Measurements from ENCODE around the gene NAB2.
"Not testable (repeated sequence)": the region's sequence is repeated elsewhere in the genome, so short reads cannot be mapped to it uniquely, and the experiment has no call there.

The NAB2 gene

DNA sequence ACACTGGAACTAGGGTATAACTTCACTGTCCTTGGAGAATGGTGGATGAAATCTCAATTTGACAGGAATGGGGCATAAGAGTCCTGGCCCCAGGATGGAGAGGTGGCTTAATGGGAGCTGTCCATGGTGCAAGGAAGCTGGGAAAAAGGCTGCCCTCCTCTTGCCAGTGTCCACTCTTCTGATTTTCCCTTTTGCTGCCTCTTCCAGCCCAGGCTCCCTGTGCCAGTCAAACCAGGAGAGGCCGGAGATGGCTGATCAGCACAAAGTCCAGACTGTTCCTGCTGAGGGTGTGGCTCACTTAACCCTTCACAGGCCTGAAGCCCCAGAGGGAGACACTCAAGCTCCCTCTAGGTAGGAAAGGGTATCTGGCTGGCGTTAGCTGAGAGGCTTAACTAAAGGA is 39.0 kb upstream of the NAB2 start, which contains the start of gene MYO1A:
MYO1A (minus strand) TSS at position 240 of the 400 bp plus-strand sequence. CDS start 1,806 bp downstream, outside the sequence.
- in situ Hi-C loops (cut with HindIII; ENCODE audit: low pct_unique_long_range_greater_than_20kb, low sequenced_read_pairs) = no loop called here
- DNase-seq (ENCODE audit: low read depth in 1 of 2, low spot score in 1 of 2) = peak; percentile 36 to 59

DNA sequence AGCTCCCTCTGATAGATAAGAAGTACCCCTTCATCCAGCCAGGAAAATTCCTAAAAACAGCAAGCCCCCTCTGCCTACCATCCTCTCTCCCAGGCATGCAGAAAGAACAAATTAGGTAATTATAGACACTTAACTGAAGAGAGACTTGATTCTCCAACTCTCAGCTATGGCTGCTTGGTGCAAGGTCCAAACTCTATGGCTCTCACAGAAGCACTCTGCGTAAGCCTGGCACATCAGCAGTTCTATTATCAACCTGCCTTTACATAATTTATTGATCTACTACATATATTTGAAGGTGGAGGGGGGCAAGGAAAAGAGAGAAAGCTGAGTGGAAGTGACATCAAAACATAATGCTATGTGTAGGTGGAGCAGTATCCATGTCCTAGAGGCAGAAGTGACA is 37.9 kb upstream of the NAB2 start:
- in situ Hi-C loops (cut with HindIII; ENCODE audit: low pct_unique_long_range_greater_than_20kb, low sequenced_read_pairs) = no loop called here
- no peak for TF ChIP-seq JUND (IDR thresholded peaks at IDR 0.05; ENCODE audit: low read depth)
- no peak for DNase-seq (ENCODE audit: low read depth in 1 of 2, low spot score in 1 of 2)

More for the DNA sequence above, 39.0 kb upstream of the NAB2 start, which contains the start of gene MYO1A:
- no peak for TF ChIP-seq JUND (IDR thresholded peaks at IDR 0.05; ENCODE audit: low read depth)

DNA sequence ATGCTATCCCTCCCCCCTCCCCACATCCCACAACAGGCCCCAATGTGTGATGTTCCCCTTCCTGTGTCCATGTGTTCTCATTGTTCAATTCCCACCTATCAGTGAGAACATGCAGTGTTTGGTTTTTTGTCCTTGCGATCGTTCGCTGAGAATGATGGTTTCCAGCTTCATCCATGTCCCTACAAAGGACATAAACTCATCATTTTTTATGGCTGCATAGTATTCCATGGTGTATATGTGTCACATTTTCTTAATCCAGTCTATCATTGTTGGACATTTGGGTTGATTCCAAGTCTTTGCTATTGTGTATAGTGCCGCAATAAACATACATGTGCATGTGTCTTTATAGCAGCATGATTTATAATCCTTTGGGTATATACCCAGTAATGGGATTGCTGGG is 35.8 kb upstream of the NAB2 start:
- in situ Hi-C loops (cut with HindIII; ENCODE audit: low pct_unique_long_range_greater_than_20kb, low sequenced_read_pairs) = not testable (repeated sequence)

DNA sequence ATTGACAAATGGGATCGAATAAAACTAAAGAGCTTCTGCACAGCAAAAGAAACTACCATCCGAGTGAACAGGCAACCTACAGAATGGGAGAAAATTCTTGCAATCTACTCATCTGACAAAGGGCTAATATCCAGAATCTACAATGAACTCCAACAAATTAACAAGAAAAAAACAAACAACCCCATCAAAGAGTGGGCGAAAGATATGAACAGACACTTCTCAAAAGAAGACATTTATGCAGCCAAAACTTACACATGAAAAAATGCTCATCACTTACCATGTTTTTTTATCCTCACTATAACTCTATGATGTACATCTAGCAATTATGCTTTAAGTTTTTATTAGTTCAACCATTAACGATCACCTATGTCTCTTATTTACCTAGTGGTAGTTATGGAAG is 35.0 kb upstream of the NAB2 start:
- in situ Hi-C loops (cut with HindIII; ENCODE audit: low pct_unique_long_range_greater_than_20kb, low sequenced_read_pairs) = not testable (repeated sequence)

More for the DNA sequence above, 35.8 kb upstream of the NAB2 start:
- not testable (repeated sequence) for DNase-seq (ENCODE audit: low read depth in 1 of 2, low spot score in 1 of 2)

DNA sequence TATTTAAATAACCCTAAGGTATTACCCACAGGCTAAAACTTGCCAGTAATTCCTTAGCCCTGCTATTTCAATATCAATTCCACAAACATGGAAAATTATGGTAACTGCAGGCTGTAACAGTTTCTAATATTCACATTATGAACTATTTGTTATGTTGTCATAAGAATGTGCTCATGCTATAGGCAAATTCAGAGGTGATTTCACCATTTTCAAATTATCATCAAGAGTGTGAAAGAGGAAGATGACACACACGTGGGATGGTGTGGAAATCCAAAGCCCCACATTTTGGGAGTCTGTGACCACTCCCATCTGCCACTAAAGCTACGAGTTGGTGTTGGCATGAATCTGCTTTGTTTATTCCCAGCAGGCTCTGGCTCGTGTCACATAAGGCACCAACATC is 33.1 kb upstream of the NAB2 start:
- no peak for DNase-seq (ENCODE audit: low read depth in 1 of 2, low spot score in 1 of 2)
- TF ChIP-seq JUND (IDR thresholded peaks at IDR 0.05; ENCODE audit: low read depth) = no peak
- in situ Hi-C loops (cut with HindIII; ENCODE audit: low pct_unique_long_range_greater_than_20kb, low sequenced_read_pairs) = no loop called here

More for the DNA sequence above, 35.0 kb upstream of the NAB2 start:
- not testable (repeated sequence) for DNase-seq (ENCODE audit: low read depth in 1 of 2, low spot score in 1 of 2)

DNA sequence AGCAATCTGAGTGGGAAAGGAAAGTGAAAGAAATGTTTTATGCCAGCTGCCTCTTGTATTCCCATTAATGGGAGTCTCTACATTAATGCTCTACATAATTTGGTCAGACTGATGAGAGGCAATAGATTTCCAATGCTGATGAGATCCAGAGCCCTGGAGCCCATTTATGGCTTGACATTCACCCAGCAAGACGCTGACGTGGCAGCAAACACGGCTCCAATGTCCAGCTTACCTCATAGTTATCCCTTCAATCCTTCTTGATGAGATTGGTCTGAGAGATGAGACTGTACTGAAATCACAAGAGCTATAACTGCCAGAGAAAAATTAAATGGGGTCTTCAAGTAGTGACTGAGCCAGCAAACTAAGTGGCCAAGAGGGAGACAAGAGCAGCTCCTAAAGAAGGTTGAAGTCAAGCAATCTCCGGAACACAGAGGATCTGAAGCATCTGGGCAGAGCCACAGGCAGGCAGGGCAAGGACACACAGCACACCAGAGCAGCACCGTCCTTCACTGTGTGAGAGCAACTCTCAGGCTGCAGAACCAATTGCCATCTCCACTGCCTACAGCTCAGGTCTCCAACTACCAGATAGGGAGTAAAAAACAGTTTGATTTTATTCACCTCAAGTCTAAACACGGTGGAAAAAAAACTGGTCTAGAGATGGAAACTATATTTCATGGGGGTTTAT is 31.7 kb upstream of the NAB2 start:
- in situ Hi-C loops (cut with HindIII; ENCODE audit: low pct_unique_long_range_greater_than_20kb, low sequenced_read_pairs) = no loop called here

DNA sequence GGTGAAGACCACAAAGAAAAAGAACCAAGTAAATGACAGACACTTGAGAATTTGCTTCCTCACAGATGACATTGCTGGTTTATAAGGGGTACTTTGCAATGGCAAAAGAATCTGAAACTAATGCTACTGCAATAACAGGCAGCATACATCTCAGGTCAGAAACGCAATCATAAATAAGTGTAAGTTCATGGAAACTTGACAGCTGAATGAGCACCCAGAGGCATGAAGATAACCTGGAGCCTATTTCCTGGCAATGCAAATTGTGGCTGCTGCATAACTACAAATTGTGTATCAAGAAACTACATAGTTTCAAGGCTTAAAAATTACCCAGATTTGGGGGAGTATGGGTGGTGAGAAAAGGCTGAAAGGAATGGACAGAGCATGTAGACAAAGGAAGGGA is 30.5 kb upstream of the NAB2 start:
- no peak for DNase-seq (ENCODE audit: low read depth in 1 of 2, low spot score in 1 of 2)
- TF ChIP-seq JUND (IDR thresholded peaks at IDR 0.05; ENCODE audit: low read depth) = no peak
- in situ Hi-C loops (cut with HindIII; ENCODE audit: low pct_unique_long_range_greater_than_20kb, low sequenced_read_pairs) = no loop called here

More for the DNA sequence above, 31.7 kb upstream of the NAB2 start:
- no peak for TF ChIP-seq JUND (IDR thresholded peaks at IDR 0.05; ENCODE audit: low read depth)
- no peak for DNase-seq (ENCODE audit: low read depth in 1 of 2, low spot score in 1 of 2)

DNA sequence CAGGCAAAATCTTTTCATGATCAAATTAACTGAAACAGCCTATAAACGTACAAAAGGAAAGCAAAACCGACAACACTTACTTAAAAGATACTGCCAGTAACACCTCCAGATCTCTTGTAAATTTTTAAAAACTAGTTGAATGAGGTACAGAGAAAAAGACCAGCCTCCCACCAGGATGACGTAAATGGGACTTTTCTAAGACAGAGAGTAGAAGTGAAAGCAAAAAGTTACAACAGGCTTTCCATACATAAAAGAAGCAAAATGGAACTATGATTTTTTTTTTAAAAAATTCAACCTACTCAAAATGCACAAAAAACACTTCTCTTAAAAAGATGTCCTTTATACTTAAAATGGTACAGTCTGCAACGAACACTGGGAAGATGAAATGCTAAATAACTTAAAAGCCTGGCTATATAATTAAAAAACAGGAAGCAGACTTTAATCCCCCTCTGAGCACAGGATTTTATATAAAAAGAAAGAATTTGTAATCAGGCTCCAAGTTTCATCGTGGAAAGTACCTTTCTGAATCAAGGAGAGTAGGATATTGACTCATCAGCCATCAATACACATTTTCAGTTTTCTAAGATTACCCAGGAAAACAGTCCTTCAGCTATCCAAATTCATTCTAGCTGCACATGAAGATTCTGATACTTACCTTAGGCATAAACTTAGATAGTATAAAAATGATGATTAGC is 24.8 kb upstream of the NAB2 start:
- in situ Hi-C loops (cut with HindIII; ENCODE audit: low pct_unique_long_range_greater_than_20kb, low sequenced_read_pairs) = no loop called here
- DNase-seq (ENCODE audit: low read depth in 1 of 2, low spot score in 1 of 2) = no peak
- no peak for TF ChIP-seq JUND (IDR thresholded peaks at IDR 0.05; ENCODE audit: low read depth)

DNA sequence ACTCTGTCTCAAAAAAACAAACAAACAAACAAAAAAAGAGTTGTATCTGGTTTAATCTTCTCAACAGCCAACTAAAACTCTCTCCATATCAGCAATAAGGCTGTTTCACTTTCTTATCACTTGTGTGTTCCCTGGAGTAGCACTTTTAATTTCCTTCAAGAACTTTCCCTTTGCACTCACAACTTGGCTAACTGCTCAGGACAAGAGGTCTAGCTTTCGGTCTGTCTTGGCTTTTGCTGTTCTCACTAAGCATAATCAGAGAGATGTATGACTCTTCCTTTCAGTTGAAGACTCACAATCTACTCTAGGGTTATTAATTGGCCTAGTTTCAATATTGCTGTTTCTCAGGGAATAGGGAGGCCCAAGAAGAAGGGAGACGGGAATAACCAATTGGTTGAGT is 22.7 kb upstream of the NAB2 start:
- in situ Hi-C loops (cut with HindIII; ENCODE audit: low pct_unique_long_range_greater_than_20kb, low sequenced_read_pairs) = no loop called here
- DNase-seq (ENCODE audit: low read depth in 1 of 2, low spot score in 1 of 2) = no peak
- TF ChIP-seq JUND (IDR thresholded peaks at IDR 0.05; ENCODE audit: low read depth) = no peak

DNA sequence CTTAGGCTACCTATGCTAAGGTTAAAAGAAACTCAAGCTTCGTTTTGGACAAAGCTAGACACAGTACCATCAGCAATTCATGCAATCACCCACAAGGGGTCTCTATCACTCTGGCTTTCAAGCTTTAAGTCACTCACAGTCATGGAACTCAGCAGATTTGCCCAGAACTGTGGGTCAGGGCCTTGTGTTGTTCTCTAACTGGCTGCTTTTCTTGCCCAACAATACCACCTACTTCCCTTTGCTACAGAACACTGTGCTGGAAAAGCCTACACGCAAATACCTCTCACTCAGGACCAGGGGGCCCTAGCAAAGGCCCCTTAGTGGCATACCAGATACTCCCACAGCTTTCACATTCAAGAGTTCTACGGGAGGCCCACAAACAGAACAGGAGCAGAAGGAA is 19.4 kb upstream of the NAB2 start:
- no peak for TF ChIP-seq JUND (IDR thresholded peaks at IDR 0.05; ENCODE audit: low read depth)
- in situ Hi-C loops (cut with HindIII; ENCODE audit: low pct_unique_long_range_greater_than_20kb, low sequenced_read_pairs) = no loop called here
- DNase-seq (ENCODE audit: low read depth in 1 of 2, low spot score in 1 of 2) = peak in 1 of 2 experiments; percentile 91

DNA sequence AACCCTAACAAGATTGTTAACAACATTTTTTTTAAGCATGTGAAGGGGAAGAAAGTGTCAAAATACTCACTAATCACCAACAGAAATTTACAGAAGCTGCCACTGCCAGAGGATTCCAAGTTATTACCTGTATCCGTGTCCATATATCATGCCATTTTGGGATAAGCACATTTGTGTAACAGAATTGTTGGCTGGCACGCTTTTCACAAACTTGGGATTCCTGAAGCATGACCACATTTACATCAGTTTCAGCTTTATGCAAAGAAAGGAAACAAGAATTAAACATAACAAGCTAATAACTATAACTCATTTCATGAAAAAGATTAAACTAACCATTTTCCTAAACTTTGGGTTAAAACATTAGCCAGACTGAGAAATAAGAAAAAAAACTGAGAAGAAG is 16.3 kb upstream of the NAB2 start:
- no peak for TF ChIP-seq JUND (IDR thresholded peaks at IDR 0.05; ENCODE audit: low read depth)
- in situ Hi-C loops (cut with HindIII; ENCODE audit: low pct_unique_long_range_greater_than_20kb, low sequenced_read_pairs) = no loop called here
- no peak for DNase-seq (ENCODE audit: low read depth in 1 of 2, low spot score in 1 of 2)

DNA sequence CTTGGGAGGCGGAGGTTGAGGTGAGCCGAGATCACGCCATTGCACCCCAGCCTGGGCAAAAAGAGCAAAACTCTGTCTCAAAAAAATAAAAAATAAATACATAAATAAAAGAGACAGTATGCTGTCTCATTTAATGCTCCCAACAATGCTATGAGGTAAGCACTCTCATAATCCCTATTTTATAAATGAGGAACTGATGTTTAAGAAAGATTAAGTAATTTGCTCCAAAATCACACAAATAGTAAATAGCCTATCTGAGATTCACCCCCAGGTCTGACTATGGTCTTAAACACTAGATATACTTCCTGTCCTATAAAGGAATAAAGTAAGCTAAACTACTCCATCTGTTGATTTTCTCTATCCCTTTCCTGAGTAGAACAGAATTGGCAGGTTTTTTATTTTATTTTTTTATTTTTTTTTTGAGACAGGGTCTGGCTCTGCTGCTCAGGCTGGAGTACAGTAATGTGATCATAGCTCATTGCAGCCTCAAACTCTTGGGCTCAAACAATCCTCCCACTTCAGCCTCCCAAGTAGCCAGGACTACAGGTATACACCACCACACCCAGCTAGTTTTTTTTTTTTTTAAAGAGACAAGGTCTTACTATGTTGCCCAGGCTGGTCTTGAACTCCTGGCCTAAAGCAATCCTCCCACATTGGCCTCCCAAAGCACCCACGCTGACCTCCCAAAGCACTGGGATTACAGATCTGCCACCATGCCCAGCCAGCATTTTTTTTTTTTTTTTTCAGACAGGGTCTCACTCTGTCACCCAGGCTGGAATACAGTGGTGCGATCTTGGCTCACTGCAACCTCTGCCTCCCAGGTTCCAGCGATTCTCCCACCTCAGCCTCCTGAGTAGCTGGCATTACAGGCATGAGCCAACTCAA is 15.1 kb upstream of the NAB2 start:
- in situ Hi-C loops (cut with HindIII; ENCODE audit: low pct_unique_long_range_greater_than_20kb, low sequenced_read_pairs); DNase-seq (ENCODE audit: low read depth in 1 of 2, low spot score in 1 of 2): not testable (repeated sequence)

Data from T47D (cell line).